IPS DF 6.9 (cell line): ENCODE results near the gene STAB1.

Experiments
- DNase-seq: peaks from one replicate; pipeline ENCODE4 v3.0.0-alpha.2; 2013; ENCODE audit warnings: low read depth, low spot score
- H3K27ac ChIP-seq: one replicate; pipeline ENCODE4 v1.5.1; 2013; ENCODE audit warnings: low read length, control low read depth
- H3K27me3 ChIP-seq: 2 replicates; pipeline ENCODE4 v1.6.1; 2013; ENCODE audit warnings: mild to moderate bottlenecking, low read length; ENCODE audit not compliant: control insufficient read depth, insufficient read depth
- H3K36me3 ChIP-seq: 2 replicates; pipeline ENCODE4 v1.6.1; 2013; ENCODE audit warnings: low read length; ENCODE audit not compliant: control insufficient read depth, insufficient read depth
- H3K4me1 ChIP-seq: 2 replicates; pipeline ENCODE4 v1.6.1; 2013; ENCODE audit warnings: low read length; ENCODE audit not compliant: control insufficient read depth, insufficient read depth
- H3K4me3 ChIP-seq: 2 replicates; pipeline ENCODE4 v1.5.1; 2013; ENCODE audit warnings: mild to moderate bottlenecking, low read length
- H3K9me3 ChIP-seq: 2 replicates; pipeline ENCODE4 v1.6.1; 2013; ENCODE audit warnings: low read length, inconsistent platforms; ENCODE audit not compliant: control insufficient read depth, insufficient read depth
- WGBS: extraction: QIAGEN DNeasy Blood & Tissue Kit; methylation state at CpG from one replicate; pipeline ENCODE4 v1.1.7; 2013; ENCODE audit warnings: mixed read lengths, missing lambda C conversion rate; ENCODE audit not compliant: insufficient read length, insufficient coverage; 5-methylcytosine and 5-hydroxymethylcytosine counted together

STAB1 gene

GRCh38 chr3:52494886-52495495 is at the start of gene STAB1:
Gene STAB1 (plus strand): TSS chr3:52495338. CDS start chr3:52495414, 76 bp downstream.
- DNase-seq: no peak

GRCh38 chr3:52446042-52446441 is 49.1 kb upstream of the STAB1 start:
- DNase-seq: no peak
- WGBS: no CpG with 5 or more reads among the region's 4 CpGs
- Histone ChIP-seq H3K4me3 (no peak overlapping the region), H3K27ac (no peak overlapping the region), H3K9me3 (no peaks in the 10 kb centered on the region), H3K36me3 (no peaks in the 10 kb centered on the region), H3K4me1 (peaks cover 10% of the 10 kb centered on the region), H3K27me3 (no peaks in the 10 kb centered on the region)

More at GRCh38 chr3:52494886-52495495, at the start of gene STAB1:
- Histone ChIP-seq H3K9me3 (no peaks in the 10 kb centered on the region), H3K36me3 (peaks cover 22% of the 10 kb centered on the region), H3K27ac (no peak within 1 kb of the TSS), H3K27me3 (no peaks in the 10 kb centered on the region), H3K4me3 (no peak within 1 kb of the TSS), H3K4me1 (peaks cover 2% of the 10 kb centered on the region)
- WGBS: no CpG with 5 or more reads among the region's 25 CpGs

- no CpG with 5 or more reads among the region's 13 CpGs for WGBS
- H3K27ac ChIP-seq: no peak overlapping the region
- H3K4me1 ChIP-seq: peaks cover 10% of the 10 kb centered on the region
- H3K27me3 ChIP-seq: no peaks in the 10 kb centered on the region
- no peak overlapping the region for H3K4me3 ChIP-seq
- DNase-seq: peak; percentile 82
- H3K9me3 ChIP-seq: no peaks in the 10 kb centered on the region
- no peaks in the 10 kb centered on the region for H3K36me3 ChIP-seq
Observed at GRCh38 chr3:52446631-52447511, 48.3 kb upstream of the STAB1 start.

GRCh38 chr3:52447512-52448355 is 47.4 kb upstream of the STAB1 start:
- no CpG with 5 or more reads among the region's 12 CpGs for WGBS
- no peak overlapping the region for H3K4me3 ChIP-seq
- peaks cover 10% of the 10 kb centered on the region for H3K4me1 ChIP-seq
- no peaks in the 10 kb centered on the region for H3K36me3 ChIP-seq
- DNase-seq: no peak
- no peaks in the 10 kb centered on the region for H3K27me3 ChIP-seq
- H3K9me3 ChIP-seq: no peaks in the 10 kb centered on the region
- H3K27ac ChIP-seq: no peak overlapping the region

- Histone ChIP-seq H3K36me3 (no peaks in the 10 kb centered on the region), H3K9me3 (no peaks in the 10 kb centered on the region), H3K27me3 (no peaks in the 10 kb centered on the region), H3K27ac (no peak overlapping the region), H3K4me1 (peaks cover 14% of the 10 kb centered on the region), H3K4me3 (no peak overlapping the region)
- no peak for DNase-seq
- WGBS: no CpG with 5 or more reads among the region's 11 CpGs
Observed at GRCh38 chr3:52450489-52451236, 44.5 kb upstream of the STAB1 start.

GRCh38 chr3:52451237-52452083 is 43.7 kb upstream of the STAB1 start:
- no peak overlapping the region for H3K4me3 ChIP-seq
- H3K9me3 ChIP-seq: no peaks in the 10 kb centered on the region
- DNase-seq: no peak
- H3K27ac ChIP-seq: no peak overlapping the region
- no peaks in the 10 kb centered on the region for H3K27me3 ChIP-seq
- no peaks in the 10 kb centered on the region for H3K36me3 ChIP-seq
- peaks cover 14% of the 10 kb centered on the region for H3K4me1 ChIP-seq
- no CpG with 5 or more reads among the region's 24 CpGs for WGBS

- no peaks in the 10 kb centered on the region for H3K36me3 ChIP-seq
- no peak for DNase-seq
- H3K27ac ChIP-seq: no peak overlapping the region
- H3K4me1 ChIP-seq: peaks cover 16% of the 10 kb centered on the region
- H3K4me3 ChIP-seq: no peak overlapping the region
- no peaks in the 10 kb centered on the region for H3K9me3 ChIP-seq
- WGBS: no CpG with 5 or more reads among the region's 6 CpGs
- no peaks in the 10 kb centered on the region for H3K27me3 ChIP-seq
Observed at GRCh38 chr3:52452126-52452525, 43.0 kb upstream of the STAB1 start.

DNA sequence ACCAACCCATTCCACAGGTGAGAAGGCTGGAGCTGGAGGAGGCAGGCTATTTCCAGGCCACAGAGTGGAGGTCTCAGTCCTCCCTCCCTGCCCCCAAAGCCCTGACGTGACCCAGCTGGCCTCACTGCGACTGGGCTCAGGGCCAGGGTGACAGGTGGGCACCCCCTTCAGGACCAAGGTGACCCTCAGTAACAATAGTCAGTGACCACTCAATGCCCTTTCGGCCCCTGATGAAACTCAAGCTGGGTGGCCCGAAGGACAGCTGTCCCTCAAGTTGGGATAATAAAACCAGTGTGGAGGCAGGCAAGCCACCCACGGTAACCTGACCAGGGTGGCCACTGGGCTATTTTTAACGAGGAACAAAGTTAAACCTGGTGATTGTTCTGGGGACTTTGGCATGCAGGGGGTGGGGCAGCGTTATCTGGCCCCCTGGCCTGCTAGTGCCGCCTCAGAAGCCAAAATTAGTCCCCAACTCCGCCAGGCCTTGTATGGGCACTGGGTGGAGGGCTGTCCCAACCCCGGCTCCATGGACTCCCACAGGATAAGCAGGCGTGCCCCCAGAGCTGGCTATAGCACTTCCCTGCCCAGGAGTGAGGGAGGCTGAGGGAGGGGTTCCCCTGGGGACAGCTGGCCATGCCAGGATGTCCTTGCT is 42.4 kb upstream of the STAB1 start:
- peaks cover 16% of the 10 kb centered on the region for H3K4me1 ChIP-seq

More for the DNA sequence above, 42.4 kb upstream of the STAB1 start:
- Histone ChIP-seq H3K27me3 (no peaks in the 10 kb centered on the region), H3K27ac (no peak overlapping the region), H3K4me3 (no peak overlapping the region), H3K9me3 (no peaks in the 10 kb centered on the region), H3K36me3 (no peaks in the 10 kb centered on the region)
- DNase-seq: no peak
- WGBS: no CpG with 5 or more reads among the region's 11 CpGs
